C4-2B (cell line): ENCODE measurements around the gene PPP1R1B.

ENCODE experiments used
- ZFX ChIP-seq: fragments of 450-650 bp; IDR thresholded peaks from 2 replicates; pipeline ENCODE4 v1.6.1; 2017
- TF ChIP-seq, protein P1 (sequence below): fragments of 450-650 bp; conservative IDR thresholded peaks from 2 replicates; pipeline ENCODE4 v1.5.1; 2017; ENCODE audit warnings: mild to moderate bottlenecking

DNA sequence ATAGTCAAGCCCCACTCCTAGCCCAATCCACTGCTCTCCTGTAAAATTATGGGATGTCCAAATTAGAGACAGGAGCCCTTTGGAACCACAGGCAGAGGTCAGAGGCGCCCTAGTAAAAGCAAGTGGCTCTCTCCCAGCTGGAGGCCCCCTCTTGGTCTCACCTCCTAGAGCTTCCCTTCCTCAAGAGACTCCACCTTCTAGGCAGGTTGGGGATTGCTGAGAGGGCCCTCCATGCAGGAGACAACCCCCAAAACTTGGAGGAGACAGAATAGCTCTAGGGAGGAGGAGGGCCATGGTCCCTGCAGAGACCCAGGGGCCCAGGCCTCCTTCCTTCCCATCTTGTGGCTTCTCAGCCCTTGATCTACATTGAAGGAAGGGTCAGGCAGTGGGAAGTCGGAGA is 48.5 kb upstream of the PPP1R1B start:
- TF ChIP-seq, protein P1, sequence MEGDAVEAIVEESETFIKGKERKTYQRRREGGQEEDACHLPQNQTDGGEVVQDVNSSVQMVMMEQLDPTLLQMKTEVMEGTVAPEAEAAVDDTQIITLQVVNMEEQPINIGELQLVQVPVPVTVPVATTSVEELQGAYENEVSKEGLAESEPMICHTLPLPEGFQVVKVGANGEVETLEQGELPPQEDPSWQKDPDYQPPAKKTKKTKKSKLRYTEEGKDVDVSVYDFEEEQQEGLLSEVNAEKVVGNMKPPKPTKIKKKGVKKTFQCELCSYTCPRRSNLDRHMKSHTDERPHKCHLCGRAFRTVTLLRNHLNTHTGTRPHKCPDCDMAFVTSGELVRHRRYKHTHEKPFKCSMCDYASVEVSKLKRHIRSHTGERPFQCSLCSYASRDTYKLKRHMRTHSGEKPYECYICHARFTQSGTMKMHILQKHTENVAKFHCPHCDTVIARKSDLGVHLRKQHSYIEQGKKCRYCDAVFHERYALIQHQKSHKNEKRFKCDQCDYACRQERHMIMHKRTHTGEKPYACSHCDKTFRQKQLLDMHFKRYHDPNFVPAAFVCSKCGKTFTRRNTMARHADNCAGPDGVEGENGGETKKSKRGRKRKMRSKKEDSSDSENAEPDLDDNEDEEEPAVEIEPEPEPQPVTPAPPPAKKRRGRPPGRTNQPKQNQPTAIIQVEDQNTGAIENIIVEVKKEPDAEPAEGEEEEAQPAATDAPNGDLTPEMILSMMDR = no peak
- TF ChIP-seq ZFX = no peak
